ENCODE results near the gene ITGA6. TPM values are rescaled to one million over a fixed set of nuclear protein-coding genes. Genes with fewer than 3 reads are reported as not detected.
"Not testable (repeated sequence)": the region's sequence is repeated elsewhere in the genome, so short reads cannot be mapped to it uniquely, and the experiment has no call there.

ITGA6 gene
- total RNA-seq, 1 donor from 2014 or later = 83.8 TPM

GRCh38 chr2:172539767-172540166, 112.4 kb downstream of the ITGA6 start:
- Mint-ChIP-seq H3K4me1 (ENCODE audit: low read depth) (no peaks in the 10 kb centered on the region), H3K36me3 (ENCODE audit: insufficient read depth) (peaks cover 11% of the 10 kb centered on the region), H3K27me3 (no peaks in the 10 kb centered on the region), H3K27ac (no peak overlapping the region), H3K9me3 (ENCODE audit: low read depth) (peaks cover 42% of the 10 kb centered on the region), H3K4me3 (ENCODE audit: low read depth) (no peak overlapping the region)
- DNase-seq (ENCODE audit: low spot score, unreplicated experiment) = no peak
- TF ChIP-seq, protein P1, sequence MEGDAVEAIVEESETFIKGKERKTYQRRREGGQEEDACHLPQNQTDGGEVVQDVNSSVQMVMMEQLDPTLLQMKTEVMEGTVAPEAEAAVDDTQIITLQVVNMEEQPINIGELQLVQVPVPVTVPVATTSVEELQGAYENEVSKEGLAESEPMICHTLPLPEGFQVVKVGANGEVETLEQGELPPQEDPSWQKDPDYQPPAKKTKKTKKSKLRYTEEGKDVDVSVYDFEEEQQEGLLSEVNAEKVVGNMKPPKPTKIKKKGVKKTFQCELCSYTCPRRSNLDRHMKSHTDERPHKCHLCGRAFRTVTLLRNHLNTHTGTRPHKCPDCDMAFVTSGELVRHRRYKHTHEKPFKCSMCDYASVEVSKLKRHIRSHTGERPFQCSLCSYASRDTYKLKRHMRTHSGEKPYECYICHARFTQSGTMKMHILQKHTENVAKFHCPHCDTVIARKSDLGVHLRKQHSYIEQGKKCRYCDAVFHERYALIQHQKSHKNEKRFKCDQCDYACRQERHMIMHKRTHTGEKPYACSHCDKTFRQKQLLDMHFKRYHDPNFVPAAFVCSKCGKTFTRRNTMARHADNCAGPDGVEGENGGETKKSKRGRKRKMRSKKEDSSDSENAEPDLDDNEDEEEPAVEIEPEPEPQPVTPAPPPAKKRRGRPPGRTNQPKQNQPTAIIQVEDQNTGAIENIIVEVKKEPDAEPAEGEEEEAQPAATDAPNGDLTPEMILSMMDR (IDR thresholded peaks at IDR 0.05; ENCODE audit: unreplicated experiment) = no peak

GRCh38 chr2:172540421-172540820, 113.0 kb downstream of the ITGA6 start:
- Mint-ChIP-seq H3K36me3 (ENCODE audit: insufficient read depth) (peaks cover 14% of the 10 kb centered on the region), H3K27ac (no peak overlapping the region), H3K27me3 (no peaks in the 10 kb centered on the region), H3K9me3 (ENCODE audit: low read depth) (peaks cover 46% of the 10 kb centered on the region), H3K4me1 (ENCODE audit: low read depth) (no peaks in the 10 kb centered on the region), H3K4me3 (ENCODE audit: low read depth) (no peak overlapping the region)
- TF ChIP-seq, protein P1 (IDR thresholded peaks at IDR 0.05; ENCODE audit: unreplicated experiment) = no peak
- DNase-seq (ENCODE audit: low spot score, unreplicated experiment) = no peak

GRCh38 chr2:172545408-172546075, 118.2 kb downstream of the ITGA6 start:
- H3K27me3 Mint-ChIP-seq = no peaks in the 10 kb centered on the region
- no peak overlapping the region for H3K4me3 Mint-ChIP-seq (ENCODE audit: low read depth)
- peaks cover 10% of the 10 kb centered on the region for H3K36me3 Mint-ChIP-seq (ENCODE audit: insufficient read depth)
- H3K9me3 Mint-ChIP-seq (ENCODE audit: low read depth) = peaks cover 44% of the 10 kb centered on the region
- DNase-seq (ENCODE audit: low spot score, unreplicated experiment) = no peak
- peaks cover 1% of the 10 kb centered on the region for H3K4me1 Mint-ChIP-seq (ENCODE audit: low read depth)
- TF ChIP-seq, protein P1 (IDR thresholded peaks at IDR 0.05; ENCODE audit: unreplicated experiment) = no peak
- no peak overlapping the region for H3K27ac Mint-ChIP-seq

DNA sequence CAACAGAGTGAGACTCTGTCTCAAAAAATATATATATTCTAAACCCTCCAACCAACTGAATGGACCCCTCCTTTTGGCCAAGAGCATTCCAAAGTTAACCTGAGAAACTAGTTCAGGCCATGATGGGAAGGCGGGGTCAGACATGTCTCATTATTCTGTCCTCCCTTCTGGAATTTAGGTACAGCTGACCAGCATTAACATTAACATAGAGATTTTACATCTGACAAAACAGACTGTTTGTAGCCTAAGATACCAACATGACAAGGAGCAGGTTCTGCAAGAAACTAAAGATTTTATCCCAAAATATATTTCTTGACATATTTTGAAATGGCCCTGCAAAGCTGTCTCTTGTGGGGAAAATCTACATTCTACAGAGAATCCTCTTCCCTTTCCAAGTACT, 121.7 kb downstream of the ITGA6 start:
- Mint-ChIP-seq H3K4me1 (ENCODE audit: low read depth) (peaks cover 6% of the 10 kb centered on the region), H3K36me3 (ENCODE audit: insufficient read depth) (peaks cover 4% of the 10 kb centered on the region), H3K27me3 (peaks cover 9% of the 10 kb centered on the region), H3K9me3 (ENCODE audit: low read depth) (peaks cover 18% of the 10 kb centered on the region), H3K27ac (no peak overlapping the region), H3K4me3 (ENCODE audit: low read depth) (no peak overlapping the region)
- TF ChIP-seq, protein P1 (IDR thresholded peaks at IDR 0.05; ENCODE audit: unreplicated experiment) = no peak
- no peak for DNase-seq (ENCODE audit: low spot score, unreplicated experiment)

DNA sequence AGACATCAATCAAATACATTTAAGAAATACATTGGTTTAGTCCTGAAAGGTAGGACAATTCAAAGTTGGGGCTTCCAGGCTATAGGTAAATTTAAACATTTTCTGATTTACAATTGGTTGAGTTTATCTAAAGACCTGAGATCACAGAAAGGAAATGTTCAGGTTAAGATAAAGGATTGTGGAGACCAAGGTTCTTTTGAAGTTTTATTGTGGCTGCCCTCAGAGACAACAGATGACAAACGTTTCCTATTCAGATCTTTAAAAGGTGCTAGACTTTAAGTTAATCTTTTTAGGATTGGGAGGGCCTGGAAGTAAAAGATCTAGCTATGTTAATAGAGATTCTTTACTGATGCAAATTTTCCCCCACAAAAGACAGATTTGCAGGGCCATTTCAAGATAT, 122.4 kb downstream of the ITGA6 start:
- not testable (repeated sequence) for H3K36me3 Mint-ChIP-seq (ENCODE audit: insufficient read depth); H3K4me1 Mint-ChIP-seq (ENCODE audit: low read depth); H3K4me3 Mint-ChIP-seq (ENCODE audit: low read depth); H3K27ac Mint-ChIP-seq; DNase-seq (ENCODE audit: low spot score, unreplicated experiment)
- Mint-ChIP-seq H3K27me3 (peaks cover 16% of the 10 kb centered on the region), H3K9me3 (ENCODE audit: low read depth) (peaks cover 17% of the 10 kb centered on the region)

DNA sequence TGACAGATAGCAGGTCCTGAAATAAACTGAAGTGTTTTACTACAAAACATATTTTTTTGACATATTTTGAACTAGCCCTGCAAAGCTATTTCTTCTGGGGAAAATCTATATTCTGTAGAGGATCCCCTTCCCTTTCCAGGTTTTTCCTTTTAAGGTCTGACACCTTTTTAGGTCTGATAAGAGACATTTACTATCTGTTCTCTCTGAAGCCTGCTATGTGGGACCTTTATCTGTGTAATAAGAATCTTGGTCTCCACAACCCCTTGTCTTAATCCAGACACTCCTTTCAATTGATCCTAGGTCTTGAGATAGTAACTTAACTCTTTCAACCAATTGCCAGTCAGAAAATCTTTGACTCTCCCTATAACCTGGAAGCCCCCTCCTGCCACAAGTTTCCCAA, 123.0 kb downstream of the ITGA6 start:
- Mint-ChIP-seq H3K27ac (no peak overlapping the region), H3K36me3 (ENCODE audit: insufficient read depth) (no peaks in the 10 kb centered on the region), H3K9me3 (ENCODE audit: low read depth) (peaks cover 13% of the 10 kb centered on the region), H3K27me3 (peaks cover 22% of the 10 kb centered on the region), H3K4me3 (ENCODE audit: low read depth) (no peak overlapping the region), H3K4me1 (ENCODE audit: low read depth) (peaks cover 11% of the 10 kb centered on the region)
- TF ChIP-seq, protein P1 (IDR thresholded peaks at IDR 0.05; ENCODE audit: unreplicated experiment) = no peak
- DNase-seq (ENCODE audit: low spot score, unreplicated experiment) = no peak
